Activated effector memory CD4-positive, alpha-beta T cell treated with Interleukin-2 at 50 U/mL for 16 hours (primary cell): ENCODE results near the gene PDGFC.

ENCODE experiments used
- DNase-seq: peaks from one replicate; pipeline ENCODE4 v3.0.0-alpha.2; 2020

Gene PDGFC

DNA sequence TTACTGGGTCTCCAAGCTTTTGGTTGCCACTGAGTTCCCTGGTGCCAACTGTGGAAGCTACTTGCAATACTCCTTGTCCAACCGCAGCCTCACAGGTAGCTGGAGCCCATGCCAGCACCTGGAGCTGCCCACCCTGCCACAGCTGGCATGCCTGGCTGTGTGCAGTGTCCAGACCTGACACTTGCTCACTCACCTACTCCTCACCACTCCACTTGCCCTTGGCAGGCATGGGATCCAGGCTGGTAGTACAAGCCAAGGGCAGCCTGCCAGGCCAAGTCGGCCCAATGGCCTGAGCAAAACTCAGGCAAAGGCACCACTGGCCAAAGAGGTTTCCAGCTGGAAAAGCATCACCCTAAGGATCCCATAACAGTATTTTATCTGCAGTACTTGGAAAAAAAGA, 246.3 kb downstream of the PDGFC start:
- DNase-seq: no peak

DNA sequence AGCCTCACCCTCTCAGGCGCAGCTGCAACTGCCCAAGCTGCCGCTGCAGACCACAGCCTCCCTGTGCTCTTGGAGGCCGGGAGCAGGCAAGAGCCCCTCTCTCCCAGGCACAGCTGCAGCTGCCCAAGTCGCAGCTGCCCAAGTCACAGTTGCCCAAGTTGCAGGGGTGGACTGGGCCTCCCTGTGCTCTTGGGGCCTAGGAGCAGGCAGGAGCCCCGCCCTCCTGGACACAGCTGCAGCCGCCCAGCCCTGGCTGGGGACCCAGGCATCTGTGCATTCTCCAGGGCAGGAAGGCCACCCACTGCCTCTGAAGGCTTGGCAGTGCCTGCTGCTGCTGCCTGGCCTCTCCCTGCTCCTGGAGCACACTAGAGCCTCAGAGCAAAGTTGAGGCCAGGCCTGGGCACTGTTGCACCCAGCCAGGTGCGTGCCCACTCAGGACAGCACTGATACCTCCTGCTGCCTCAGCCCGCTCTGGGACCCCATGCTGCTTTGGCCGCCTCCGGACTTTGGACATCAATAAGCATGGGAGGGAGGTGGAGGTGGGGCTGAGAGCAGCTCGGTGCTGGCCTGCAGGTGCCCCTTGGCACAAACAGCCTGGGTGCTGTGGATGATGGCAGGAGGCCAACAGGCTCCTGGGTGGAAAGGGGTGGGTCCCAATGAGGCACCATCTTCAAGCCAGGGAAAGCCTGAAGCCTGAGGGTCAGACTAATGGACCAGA, 247.5 kb downstream of the PDGFC start:
- DNase-seq: no peak

DNA sequence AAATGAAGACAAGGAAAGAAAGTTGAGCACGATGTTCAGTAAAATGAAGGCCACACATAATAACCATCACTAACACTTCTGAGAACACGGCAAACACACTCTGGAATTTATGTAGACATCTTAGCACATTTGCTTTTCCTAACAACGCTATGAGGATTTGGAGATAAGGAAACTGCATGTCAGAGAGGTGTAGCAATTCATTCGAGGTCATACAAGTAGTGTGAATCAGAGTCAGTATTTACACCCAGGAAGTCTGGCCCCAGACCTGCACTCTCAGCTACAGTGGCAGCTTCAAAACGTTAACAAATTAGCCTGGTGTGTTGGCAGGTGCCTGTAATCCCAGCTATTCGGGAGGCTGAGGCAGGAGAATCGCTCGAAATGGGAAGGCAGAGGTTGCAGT, 253.4 kb downstream of the PDGFC start:
- no peak for DNase-seq

DNA sequence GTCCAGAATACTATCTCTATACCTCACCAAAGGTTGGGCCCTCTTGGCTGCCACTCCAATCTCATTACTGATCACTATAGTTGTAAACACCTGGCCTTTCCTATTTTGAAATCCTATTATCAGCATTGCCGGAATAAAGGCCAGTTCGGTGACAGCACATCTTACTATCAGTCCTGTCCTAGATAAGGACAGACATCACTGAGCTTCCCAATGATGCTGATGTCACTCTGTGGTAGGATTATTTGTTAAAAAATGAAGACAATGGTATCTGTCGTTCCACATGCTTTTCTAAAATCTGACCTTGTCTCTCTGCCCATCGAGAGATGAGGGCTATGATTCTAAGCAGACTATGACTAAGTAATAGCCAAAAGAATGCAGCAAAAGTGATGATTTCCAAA, 260.4 kb downstream of the PDGFC start:
- no peak for DNase-seq
